GM18858 (cell line): ENCODE measurements around the gene CPXM1.
A peak's percentile ranks its signal among the peaks of the same experiment; 100 is the strongest.
"Not testable (repeated sequence)": the region's sequence is repeated elsewhere in the genome, so short reads cannot be mapped to it uniquely, and the experiment has no call there.

Experiments used
- ATAC-seq: cut with Tn5 transposase; IDR thresholded peaks from one replicate; pipeline ENCODE4 v1.9.1; 2021; ENCODE audit not compliant: unreplicated experiment

The CPXM1 gene

DNA sequence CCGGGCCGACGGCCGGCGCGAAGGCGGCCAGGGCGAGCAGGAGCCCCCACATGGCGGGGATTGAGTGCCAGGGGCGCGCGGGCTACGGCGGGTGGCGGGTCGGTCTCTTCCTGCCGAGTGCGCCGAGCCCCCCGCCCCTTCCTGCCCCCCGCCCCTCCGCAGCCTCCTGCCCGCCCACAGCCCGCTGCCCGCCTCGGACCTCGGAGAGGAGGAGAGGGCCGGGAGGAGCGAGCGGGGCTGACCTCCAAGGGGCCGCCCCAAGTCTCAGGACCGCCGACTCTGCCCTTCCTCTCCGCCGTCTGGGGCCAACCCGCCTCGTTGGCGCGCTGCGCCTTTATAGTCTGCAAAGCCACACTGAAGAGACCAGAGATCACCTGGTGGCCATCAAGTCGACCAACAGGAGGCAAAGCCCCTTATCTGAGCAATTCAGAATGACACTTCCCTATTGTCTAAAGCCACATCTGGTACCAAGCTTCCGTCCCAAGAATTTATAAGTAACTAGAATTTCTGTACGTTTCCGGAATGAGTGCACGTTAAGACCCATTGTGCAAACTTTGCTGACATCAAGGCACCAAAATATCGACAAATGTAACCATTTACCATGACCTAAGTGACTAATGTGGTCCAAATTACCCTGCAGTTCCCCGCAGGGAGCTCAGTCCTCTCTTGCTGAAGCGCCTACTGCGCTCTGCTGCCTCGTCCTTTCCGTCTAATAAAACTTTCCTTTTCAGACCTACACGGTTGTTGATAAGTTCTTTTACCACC is at the start of gene CPXM1:
TSS of gene CPXM1 (minus strand) at position 107 of the 765 bp plus-strand sequence. CDS start at position 52, 55 bp downstream.
- ATAC-seq, result no peak

GRCh38 chr20:2849529-2849928 is 49.1 kb upstream of the CPXM1 start:
- ATAC-seq, result no peak

- ATAC-seq, result no peak
Observed at GRCh38 chr20:2847802-2848201, 47.4 kb upstream of the CPXM1 start.

DNA sequence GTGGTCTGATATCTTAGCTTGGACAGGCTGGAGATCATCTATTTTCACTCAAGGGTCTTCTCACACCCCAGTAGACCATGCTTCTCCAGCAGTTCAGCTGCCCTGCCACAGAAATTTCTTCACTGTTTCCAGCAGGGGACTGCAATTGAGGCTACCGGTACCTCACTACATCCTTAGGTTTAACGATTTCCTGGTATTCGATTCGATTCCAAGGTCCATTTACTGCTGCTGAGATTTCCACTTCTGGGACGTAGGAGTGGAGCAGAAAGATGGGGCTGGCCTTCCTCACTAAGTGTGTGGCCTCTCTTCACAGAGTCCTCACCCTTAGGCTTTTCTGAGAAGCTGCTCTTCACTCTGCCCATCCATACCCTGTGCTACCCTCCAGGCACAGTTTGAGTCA is 46.3 kb upstream of the CPXM1 start:
- ATAC-seq, result no peak

GRCh38 chr20:2845607-2846006 is 45.2 kb upstream of the CPXM1 start:
- ATAC-seq, result no peak

GRCh38 chr20:2840967-2841531 is 40.6 kb upstream of the CPXM1 start:
- peak; percentile 14 for ATAC-seq

GRCh38 chr20:2840138-2840966 is 39.9 kb upstream of the CPXM1 start, which contains the start of the genes PCED1A and VPS16:
PCED1A (minus strand) TSS chr20:2840655; CDS start chr20:2839912, 743 bp downstream.
VPS16 (plus strand) TSS chr20:2840745; CDS start chr20:2840775, 30 bp downstream.
- peak; percentile 91 for ATAC-seq

DNA sequence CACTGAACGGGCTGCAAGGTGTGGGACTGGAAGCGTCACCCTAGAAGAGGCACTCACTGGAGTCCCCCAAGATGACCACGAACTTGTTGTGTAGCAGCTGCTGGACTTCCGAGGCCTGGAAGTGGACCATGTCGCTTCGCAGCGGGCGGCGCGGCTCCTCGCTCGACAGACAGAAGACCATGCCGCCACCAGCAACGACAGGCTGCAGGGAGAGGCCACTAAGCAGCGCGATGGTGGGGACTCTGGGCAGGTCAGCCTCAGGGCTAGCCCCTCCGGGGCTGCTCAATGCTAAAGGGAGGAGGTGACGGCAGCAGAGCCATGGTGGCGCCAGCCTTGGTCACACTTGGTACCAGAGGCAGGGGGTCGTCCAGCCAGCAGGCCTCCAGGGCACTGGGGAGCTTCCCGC is 39.3 kb upstream of the CPXM1 start:
- ATAC-seq, result no peak

DNA sequence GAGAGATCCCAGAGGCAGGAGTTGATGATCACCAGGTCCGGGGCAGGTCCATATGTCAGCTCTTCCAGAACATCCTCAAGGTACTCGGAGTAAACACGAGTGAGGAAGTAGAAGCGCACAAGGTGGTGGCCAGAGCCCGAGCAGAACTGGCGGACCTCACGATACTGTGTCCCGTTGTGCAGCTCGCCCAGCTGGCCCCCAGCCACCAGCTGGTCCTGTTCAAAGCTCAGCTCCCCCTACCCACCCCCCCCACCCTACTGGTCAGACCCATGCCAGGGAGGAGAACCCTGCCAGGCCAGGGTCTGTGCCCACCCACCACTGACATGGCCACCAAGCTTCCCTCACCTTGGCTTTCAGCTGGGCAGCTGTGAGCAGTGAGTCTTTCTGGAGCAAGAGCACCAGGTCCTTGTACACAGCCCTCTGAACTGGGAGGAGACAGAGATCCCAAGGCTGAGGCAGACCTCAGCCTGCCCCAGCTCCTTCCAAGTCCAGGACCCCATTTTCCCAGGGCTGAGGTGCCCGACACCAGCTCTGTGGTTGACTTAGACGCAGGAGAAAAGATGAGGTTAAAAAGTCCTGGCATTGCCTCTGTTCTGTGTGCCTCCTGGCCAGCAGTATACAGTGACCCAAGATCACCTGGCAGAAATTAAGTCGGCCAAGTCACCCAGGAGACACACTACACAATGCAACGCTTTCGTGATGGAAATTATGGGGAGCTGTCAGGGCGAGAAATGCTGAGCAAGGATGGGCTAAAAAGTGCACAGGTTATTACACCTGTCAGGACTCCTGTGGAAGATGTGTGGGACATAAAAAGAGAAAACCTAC is 38.6 kb upstream of the CPXM1 start:
- ATAC-seq, result no peak

DNA sequence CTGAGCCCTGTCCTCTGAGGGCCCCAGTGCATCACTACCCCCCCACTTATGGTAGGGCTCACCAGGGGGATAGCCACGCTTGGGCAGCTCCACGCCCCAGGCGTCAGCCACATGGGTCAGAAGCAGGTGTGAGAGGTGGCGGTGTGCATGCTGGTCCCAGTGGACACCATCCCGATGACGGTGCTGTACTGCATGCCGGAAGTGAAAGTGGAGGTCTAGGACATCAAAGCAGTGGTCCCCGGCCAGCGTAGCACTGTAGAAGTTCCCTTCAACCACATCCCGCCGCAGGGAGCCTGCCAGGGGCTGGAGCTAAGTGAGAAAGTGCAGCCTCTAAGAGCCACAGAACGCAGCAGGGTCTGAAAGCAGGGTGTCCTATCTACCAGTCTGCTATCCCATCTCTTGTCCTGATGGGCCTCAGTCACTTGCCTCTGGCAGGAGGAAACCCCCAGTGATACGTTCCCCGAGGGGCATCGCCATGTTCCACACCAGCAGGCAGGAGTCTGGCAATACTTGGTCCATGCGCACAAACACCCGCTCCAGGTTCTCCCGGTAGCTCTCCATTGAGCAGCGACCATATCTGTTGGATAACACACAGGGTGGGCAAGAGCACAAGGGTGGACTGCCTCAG is 37.9 kb upstream of the CPXM1 start:
- ATAC-seq, result no peak

- no peak for ATAC-seq
Observed at GRCh38 chr20:2837221-2837960, 37.0 kb upstream of the CPXM1 start.

GRCh38 chr20:2836035-2836434 is 35.6 kb upstream of the CPXM1 start:
- ATAC-seq, result no peak

GRCh38 chr20:2835331-2835796 is 34.9 kb upstream of the CPXM1 start:
- no peak for ATAC-seq

DNA sequence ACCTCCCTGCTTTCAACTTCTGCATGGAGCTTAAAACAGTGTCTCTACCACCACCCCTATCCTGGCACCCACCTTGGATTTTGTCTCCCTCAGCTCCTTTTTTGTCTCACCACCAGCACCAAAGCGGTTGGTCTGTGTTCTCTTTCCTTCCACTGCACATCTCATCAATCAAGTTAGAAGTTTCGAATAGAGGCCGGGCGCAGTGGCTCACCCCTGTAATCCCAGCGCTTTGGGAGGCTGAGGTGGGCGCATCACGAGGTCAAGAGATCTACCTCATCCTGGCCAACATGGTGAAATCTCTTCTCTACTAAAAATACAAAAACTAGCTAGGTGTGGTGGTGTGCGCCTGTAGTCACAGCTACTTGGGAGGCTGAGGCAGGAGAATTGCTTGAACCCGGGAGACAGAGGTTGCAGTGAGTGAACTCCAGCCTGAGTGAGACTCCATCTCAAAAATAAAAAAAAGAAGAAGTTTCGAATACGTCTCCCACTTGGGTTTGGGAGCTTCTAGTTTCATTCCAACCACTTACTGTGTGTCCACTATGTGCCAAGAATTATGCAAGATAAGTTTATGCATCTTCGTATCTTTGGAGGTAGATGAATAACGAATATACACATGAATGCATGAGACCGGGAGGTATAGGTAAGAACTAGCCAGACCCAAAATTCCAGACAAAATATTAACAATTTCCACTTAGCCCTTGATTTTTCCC is 34.1 kb upstream of the CPXM1 start:
- no peak for ATAC-seq

GRCh38 chr20:2833761-2834160 is 33.3 kb upstream of the CPXM1 start:
- no peak for ATAC-seq

DNA sequence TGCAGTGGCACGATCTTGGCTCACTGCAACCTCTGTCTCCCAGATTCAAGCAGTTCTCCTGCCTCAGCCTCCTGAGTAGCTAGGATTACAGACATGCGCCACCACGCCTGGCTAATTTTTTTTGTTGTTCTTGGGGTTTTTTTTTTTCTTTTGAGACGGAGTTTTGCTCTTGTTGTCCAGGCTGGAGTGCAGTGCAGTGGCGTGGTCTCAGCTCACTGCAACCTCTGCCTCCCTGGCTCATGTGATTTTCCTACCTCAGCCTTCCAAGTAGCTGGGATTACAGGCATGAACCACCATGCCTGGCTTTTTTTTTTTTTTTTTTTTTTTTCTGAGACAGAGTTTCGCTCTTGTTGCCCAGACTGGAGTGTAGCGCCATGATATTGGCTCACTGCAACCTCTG is 30.8 kb upstream of the CPXM1 start:
- not testable (repeated sequence) for ATAC-seq

GRCh38 chr20:2829376-2829775 is 28.9 kb upstream of the CPXM1 start:
- ATAC-seq, result no peak

DNA sequence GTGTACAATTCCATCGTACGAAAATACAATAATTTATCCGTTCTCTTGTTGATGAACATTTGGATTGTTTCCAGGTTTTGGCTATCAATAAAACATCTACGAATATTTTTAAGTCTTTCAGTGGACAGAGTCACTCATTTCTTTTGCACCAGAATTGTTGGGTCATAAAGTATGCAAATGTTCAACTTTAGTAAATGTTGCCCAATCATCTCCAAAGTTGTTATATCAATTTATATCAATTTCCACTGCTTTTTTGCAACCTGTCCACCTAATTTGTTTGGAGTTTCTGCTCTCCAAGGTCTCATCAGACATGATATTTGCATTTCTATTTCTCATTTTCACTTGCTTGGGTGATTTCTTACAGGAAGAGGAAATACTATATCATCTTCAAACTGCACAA is 26.2 kb upstream of the CPXM1 start:
- no peak for ATAC-seq

GRCh38 chr20:2825761-2826160 is 25.3 kb upstream of the CPXM1 start:
- no peak for ATAC-seq
